Osteocyte (in vitro differentiated cells): ENCODE results near the gene PHLPP1. TPM values are rescaled to one million over a fixed set of nuclear protein-coding genes. Genes with fewer than 3 reads are reported as not detected.

Experiments used
- DNase-seq: peaks from one replicate; pipeline ENCODE4 v3.0.0; 2021; ENCODE audit warnings: mixed read lengths; ENCODE audit not compliant: unreplicated experiment; ENCODE audit errors: extremely low spot score
- H3K27ac Mint-ChIP-seq: one replicate; pipeline ENCODE4 v1.8.0; 2021; ENCODE audit warnings: mild to moderate bottlenecking, mixed read lengths; ENCODE audit not compliant: unreplicated experiment
- H3K27me3 Mint-ChIP-seq: one replicate; pipeline ENCODE4 v1.8.0; 2021; ENCODE audit warnings: mixed read lengths; ENCODE audit not compliant: unreplicated experiment
- H3K36me3 Mint-ChIP-seq: one replicate; pipeline ENCODE4 v1.8.0; 2021; ENCODE audit warnings: mixed read lengths; ENCODE audit not compliant: unreplicated experiment
- H3K4me1 Mint-ChIP-seq: one replicate; pipeline ENCODE4 v1.8.0; 2021; ENCODE audit warnings: mixed read lengths; ENCODE audit not compliant: unreplicated experiment
- H3K4me3 Mint-ChIP-seq: one replicate; pipeline ENCODE4 v1.8.0; 2021; ENCODE audit warnings: mild to moderate bottlenecking, moderate library complexity, mixed read lengths; ENCODE audit not compliant: unreplicated experiment
- H3K9me3 Mint-ChIP-seq: one replicate; pipeline ENCODE4 v1.8.0; 2021; ENCODE audit warnings: mixed read lengths; ENCODE audit not compliant: unreplicated experiment
- total RNA-seq: library from RNA; stranded (reverse); gene quantifications from 2 replicates; pipeline ENCODE4 v1.2.1, GENCODE V29; 2021
- TF ChIP-seq, protein P1 (sequence below): fragments of 200-600 bp; sonication (generic); IDR thresholded peaks from 2 replicates; pipeline ENCODE4 v1.5.0; 2021; ENCODE audit warnings: antibody characterized with exemption, mild to moderate bottlenecking, moderate library complexity

Gene PHLPP1
- total RNA-seq, 1 donor from 2014 or later = 19.6 TPM

DNA sequence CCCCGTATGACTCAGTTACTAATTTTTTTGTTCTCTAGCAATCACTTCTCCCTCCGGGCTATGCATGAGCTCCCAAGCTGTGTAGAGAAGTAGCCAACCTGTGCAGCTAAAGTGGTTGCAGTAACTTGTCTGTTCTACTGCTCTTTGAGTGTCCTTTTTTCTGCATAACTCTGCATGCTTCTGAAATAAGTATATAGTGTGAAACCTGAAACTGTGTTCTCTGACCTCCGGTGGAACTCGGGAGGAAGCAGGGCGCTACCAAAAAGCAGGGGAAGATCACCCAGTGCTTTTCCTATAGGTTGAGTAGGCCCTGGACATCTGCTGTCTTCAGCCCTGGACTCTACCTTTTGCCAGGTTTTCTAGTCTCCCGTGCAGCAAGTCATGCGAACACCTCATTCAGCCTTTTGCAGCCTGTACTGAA is 47.8 kb downstream of the PHLPP1 start:
- TF ChIP-seq, protein P1, sequence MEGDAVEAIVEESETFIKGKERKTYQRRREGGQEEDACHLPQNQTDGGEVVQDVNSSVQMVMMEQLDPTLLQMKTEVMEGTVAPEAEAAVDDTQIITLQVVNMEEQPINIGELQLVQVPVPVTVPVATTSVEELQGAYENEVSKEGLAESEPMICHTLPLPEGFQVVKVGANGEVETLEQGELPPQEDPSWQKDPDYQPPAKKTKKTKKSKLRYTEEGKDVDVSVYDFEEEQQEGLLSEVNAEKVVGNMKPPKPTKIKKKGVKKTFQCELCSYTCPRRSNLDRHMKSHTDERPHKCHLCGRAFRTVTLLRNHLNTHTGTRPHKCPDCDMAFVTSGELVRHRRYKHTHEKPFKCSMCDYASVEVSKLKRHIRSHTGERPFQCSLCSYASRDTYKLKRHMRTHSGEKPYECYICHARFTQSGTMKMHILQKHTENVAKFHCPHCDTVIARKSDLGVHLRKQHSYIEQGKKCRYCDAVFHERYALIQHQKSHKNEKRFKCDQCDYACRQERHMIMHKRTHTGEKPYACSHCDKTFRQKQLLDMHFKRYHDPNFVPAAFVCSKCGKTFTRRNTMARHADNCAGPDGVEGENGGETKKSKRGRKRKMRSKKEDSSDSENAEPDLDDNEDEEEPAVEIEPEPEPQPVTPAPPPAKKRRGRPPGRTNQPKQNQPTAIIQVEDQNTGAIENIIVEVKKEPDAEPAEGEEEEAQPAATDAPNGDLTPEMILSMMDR = no peak
- H3K27ac Mint-ChIP-seq = peak overlapping the region; percentile 68
- no peaks in the 10 kb centered on the region for H3K27me3 Mint-ChIP-seq
- no peaks in the 10 kb centered on the region for H3K36me3 Mint-ChIP-seq
- no peaks in the 10 kb centered on the region for H3K9me3 Mint-ChIP-seq
- no peak for DNase-seq
- peak overlapping the region; percentile 3 for H3K4me3 Mint-ChIP-seq
- peaks cover 55% of the 10 kb centered on the region for H3K4me1 Mint-ChIP-seq

DNA sequence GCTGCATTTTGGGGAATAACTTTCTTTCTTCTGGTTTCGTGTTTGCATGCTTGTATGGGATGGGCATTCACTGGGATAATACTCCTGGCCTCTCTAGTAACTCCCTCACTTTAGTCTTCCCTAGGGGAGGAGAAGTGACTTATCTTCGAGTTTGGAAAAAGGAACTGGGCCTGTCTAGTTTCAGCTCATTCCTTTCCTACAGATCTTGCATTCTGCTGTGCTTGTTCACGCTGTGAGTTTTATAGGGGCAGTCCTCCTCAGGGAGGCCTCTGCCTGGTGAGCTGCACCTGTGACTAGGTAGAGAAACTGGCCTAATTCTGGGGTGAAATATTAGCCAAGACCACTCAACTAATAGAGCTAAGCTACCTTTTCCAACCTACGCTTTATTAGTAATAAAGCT is 50.9 kb downstream of the PHLPP1 start:
- H3K27ac Mint-ChIP-seq = no peak overlapping the region
- TF ChIP-seq, protein P1 = no peak
- no peak overlapping the region for H3K4me3 Mint-ChIP-seq

DNA sequence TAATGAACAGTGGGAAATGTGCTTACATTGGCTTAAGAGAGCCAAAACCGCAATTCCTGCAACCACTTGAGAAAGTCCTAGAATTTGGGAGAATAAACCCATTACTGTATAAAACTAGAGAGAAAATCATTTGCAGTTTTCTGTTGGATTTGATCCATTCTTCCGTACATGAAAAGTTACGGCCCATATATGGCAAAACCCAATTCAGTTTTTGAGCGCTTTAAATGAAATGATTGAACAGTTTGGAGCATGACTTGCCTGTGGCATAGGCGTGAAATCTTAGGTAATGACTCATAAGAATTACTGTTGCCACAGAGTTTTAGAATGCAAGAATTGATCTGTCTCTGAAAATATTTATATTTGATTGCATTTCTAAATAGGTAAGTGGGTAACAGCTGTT is 52.0 kb downstream of the PHLPP1 start:
- TF ChIP-seq, protein P1 = no peak
- Mint-ChIP-seq H3K4me1 (peaks cover 36% of the 10 kb centered on the region), H3K27me3 (no peaks in the 10 kb centered on the region), H3K9me3 (no peaks in the 10 kb centered on the region), H3K4me3 (no peak overlapping the region), H3K36me3 (no peaks in the 10 kb centered on the region), H3K27ac (peak overlapping the region; percentile 32)
- no peak for DNase-seq

More for the DNA sequence above, 50.9 kb downstream of the PHLPP1 start:
- no peaks in the 10 kb centered on the region for H3K36me3 Mint-ChIP-seq
- H3K9me3 Mint-ChIP-seq = no peaks in the 10 kb centered on the region
- DNase-seq = no peak
- H3K4me1 Mint-ChIP-seq = peaks cover 36% of the 10 kb centered on the region
- no peaks in the 10 kb centered on the region for H3K27me3 Mint-ChIP-seq

DNA sequence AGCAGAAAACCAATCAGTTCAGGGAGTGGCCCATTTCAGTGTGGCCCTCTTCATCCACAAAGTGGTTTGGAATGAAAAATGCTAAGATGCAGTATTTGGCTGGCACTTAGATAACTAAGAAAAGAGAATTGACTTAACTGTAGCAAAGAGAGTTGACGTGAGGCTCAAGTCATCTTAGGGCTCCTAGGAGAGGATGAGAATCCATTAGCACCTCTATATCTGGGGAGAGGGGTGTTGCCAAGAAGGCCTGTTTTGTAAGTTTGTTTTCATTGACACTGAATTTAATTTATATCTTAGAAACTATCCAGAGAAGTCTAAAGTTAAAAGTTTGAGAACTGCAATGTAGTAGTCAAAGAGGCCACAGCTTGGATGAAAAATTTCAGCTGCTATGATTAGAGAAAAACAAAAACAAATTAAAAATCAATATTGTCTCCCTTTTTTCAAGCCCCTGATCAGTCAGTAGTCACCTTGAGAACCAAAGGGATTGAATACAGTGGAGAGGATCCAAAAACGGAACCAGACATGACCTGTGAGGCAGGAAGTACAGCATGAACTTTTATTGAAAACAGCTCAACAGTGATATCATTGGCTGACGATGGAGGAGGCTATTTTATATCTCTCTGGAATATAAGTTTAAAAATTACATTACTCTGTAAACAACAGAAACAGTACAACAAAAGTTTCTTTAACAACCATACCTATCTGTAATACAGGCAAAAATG is 52.7 kb downstream of the PHLPP1 start:
- TF ChIP-seq, protein P1 = no peak
- Mint-ChIP-seq H3K4me1 (peaks cover 38% of the 10 kb centered on the region), H3K27ac (peak overlapping the region; percentile 32), H3K4me3 (no peak overlapping the region), H3K36me3 (no peaks in the 10 kb centered on the region), H3K27me3 (no peaks in the 10 kb centered on the region), H3K9me3 (no peaks in the 10 kb centered on the region)
- no peak for DNase-seq

DNA sequence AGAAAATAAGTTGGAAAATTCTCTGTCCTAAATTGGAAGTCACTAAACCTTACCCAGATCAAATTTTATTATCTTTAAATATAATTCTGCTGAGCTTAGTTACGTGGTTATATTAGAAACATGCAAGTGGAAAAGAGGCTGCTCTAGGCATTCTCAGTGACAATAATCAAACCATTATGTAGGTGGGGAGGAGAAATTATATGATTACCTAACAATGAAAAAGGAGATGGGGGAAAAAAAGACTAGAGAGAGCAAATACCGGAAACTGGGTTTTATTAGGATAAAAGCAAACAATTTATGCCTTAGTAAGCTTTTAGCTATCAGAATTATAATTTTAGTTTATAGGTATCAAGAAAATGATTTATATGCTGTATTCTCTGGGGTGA is 53.2 kb downstream of the PHLPP1 start:
- H3K27me3 Mint-ChIP-seq = no peaks in the 10 kb centered on the region
- TF ChIP-seq, protein P1 = no peak
- no peaks in the 10 kb centered on the region for H3K36me3 Mint-ChIP-seq
- H3K4me1 Mint-ChIP-seq = peaks cover 34% of the 10 kb centered on the region
- DNase-seq = no peak
- no peak overlapping the region for H3K27ac Mint-ChIP-seq
- no peaks in the 10 kb centered on the region for H3K9me3 Mint-ChIP-seq
- H3K4me3 Mint-ChIP-seq = no peak overlapping the region
